Putamen (tissue), 1 donor: Measurements from ENCODE around the gene HHAT.

Experiments
- DNase-seq: peaks from one replicate; pipeline ENCODE4 v3.0.0-alpha.2; 2016; ENCODE audit warnings: low spot score

The HHAT gene

DNA sequence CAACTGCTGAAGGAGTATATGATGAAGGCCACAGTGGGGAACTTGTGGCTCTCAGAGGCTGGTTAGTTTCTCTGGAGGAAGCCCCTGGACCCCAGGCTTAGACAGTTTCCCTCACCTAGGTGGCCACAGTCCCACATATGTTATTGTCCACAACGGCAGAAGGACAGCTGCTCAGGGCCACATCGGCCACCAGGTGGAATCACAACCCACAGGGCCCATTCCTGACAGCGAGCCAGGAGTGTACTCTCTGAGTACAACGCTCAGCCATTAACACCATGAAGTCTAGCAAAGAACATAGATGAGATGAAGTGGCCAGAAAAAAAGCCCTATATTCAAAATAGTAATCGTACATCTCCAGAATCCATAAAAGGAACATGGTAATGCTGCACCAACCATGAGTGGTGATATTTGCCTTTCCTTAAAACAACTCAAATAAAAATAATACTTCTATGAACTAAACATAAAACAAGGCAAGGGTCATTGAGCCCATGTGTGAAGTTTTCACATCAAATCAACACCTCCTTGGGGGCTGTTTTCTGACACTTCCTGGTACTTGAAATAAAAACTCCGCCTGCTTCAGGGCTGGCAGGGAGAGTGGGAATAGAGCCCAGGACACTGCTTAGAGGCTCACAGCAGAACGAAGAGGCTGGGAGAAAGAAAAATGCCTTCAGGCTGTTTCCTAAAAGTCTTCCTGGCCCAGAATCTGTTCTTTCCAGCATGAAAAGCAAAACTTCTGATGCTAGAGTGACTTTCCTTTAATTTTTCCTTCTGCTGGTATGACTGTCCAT, 383.3 kb downstream of the HHAT start:
- no peak for DNase-seq

DNA sequence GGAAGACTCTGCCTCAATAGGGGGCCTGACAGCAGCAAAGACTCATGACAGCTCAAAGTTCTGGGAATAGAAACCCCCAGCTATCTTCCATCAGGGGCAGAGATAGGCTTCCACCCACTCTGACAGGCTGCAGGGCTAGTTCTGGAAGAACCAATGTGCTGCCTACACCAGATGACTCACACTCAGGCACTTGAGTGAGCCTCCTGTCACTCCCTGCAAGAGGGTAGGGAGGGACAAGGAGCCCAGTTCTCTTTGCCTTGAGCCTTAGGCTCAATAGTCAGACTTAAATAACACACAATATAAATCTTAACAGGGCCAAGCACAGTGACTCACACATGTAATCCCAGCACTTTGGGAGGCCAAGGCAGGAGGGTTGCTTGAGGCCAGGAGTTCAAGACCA, 386.4 kb downstream of the HHAT start:
- DNase-seq = no peak

DNA sequence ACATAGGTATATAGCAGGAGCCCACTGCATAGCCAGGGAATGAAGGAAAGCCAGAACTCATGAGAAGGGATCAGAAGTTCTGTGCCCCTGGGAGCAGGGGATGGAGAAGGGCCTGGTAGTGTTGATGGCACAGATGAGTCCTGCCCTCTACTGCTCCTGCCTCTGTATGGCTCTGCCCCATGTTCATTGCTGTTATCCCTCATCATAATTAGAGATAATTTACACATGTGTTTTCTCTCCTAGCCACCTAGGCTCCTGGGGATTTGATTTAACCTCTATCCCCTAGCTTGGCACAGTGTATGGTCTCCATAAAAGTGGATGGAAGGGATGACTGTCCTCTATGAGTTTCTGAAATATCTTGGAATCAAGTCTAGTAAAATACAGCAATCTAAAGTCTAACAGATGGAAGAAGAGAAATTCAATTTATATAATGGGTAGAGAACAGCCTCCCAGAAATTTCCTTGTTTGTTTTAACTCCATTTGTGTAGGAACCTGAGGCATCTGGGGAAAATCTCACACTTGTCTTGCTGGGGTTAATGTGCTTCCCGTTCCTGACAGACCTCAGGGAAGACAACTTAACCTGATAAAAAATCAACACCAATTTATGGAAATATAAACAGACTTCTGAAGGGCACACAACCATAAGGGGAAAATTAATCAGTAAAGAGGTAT, 393.8 kb downstream of the HHAT start:
- no peak for DNase-seq

DNA sequence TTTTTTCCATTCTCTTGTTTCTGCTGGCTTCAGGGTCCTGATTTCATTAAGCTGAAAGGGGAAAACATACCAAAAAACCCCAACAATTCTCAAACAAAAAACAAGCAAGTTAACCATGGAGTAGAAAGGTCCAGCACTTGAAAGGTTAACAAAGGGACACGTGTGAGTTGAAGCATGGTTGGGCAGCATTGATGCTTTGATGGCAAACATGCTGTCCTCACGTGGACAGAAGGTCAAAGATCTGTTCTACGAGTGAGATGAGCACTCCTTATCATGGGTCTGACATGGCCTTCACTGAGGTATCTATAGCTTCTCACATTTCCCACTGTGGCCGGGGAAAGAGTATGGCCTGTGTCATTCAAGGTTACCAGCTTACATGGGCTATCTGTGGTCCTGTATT, 394.9 kb downstream of the HHAT start:
- no peak for DNase-seq

DNA sequence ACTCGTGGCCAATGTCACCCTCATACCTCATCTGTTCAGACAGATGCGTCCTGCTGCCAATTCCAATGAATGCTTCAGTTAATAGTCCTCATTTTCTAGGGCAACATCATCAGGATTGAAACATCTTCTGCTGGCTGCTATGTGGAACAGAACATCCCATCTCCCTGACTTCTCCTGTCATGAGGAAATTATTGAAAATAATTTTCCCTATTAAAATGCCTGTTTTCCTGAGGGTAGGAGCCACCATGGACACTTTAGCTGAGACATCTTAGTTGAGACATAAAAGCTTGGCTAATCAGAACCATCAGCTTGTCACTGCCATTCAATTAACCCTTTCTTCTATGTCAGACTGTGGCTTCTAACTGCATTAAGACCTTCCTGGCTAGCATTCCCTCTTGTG, 396.1 kb downstream of the HHAT start:
- DNase-seq = no peak
